Lower leg skin (tissue), 3 donors: ENCODE measurements around the gene MMP2.

ENCODE experiments used
- CTCF ChIP-seq, 3 donors: fragments of 450-650 bp; IDR thresholded peaks; one replicate each; pipeline ENCODE4 v1.5.1; 2016; ENCODE audit warnings: antibody characterized with exemption in 3 of 3, mild to moderate bottlenecking in 3 of 3, moderate library complexity in 2 of 3
- POLR2A ChIP-seq, 2 donors: fragments of 450-650 bp; IDR thresholded peaks; one replicate each; pipeline ENCODE4 v1.6.1; 2016 to 2017; ENCODE audit warnings: antibody characterized with exemption in 2 of 2, mild to moderate bottlenecking in 1 of 2, moderate library complexity in 1 of 2

GRCh38 chr16:55495616-55496289, 16.8 kb downstream of the MMP2 start:
- TF ChIP-seq CTCF (IDR thresholded peaks at IDR 0.05) = no peak
- no peak for TF ChIP-seq POLR2A (IDR thresholded peaks at IDR 0.05)
